Measurements from ENCODE around the gene ZC3H10.

DNA sequence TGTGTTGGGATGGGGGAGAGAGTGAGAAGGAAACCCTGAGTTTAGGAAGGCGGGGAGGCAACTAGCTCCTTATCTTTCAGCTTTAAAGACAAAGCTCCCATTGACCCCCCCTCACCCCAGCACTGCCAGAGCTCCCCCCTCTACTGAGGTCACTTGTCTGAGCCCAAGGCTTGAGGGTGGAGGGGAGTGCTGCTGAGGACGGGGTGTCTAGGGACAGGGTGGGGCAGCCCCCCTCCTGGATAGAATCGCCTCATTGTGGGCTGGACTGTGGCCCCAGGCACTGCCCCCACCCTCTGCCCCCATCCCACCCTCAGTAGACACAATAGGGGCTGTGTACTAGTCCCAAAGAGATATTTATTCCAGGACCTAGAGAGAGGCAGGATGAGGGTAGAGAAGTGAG is 35.1 kb upstream of the ZC3H10 start:
- TF ChIP-seq, protein P1, sequence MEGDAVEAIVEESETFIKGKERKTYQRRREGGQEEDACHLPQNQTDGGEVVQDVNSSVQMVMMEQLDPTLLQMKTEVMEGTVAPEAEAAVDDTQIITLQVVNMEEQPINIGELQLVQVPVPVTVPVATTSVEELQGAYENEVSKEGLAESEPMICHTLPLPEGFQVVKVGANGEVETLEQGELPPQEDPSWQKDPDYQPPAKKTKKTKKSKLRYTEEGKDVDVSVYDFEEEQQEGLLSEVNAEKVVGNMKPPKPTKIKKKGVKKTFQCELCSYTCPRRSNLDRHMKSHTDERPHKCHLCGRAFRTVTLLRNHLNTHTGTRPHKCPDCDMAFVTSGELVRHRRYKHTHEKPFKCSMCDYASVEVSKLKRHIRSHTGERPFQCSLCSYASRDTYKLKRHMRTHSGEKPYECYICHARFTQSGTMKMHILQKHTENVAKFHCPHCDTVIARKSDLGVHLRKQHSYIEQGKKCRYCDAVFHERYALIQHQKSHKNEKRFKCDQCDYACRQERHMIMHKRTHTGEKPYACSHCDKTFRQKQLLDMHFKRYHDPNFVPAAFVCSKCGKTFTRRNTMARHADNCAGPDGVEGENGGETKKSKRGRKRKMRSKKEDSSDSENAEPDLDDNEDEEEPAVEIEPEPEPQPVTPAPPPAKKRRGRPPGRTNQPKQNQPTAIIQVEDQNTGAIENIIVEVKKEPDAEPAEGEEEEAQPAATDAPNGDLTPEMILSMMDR (IDR thresholded peaks at IDR 0.05), result no peak
- TF ChIP-seq POLR2A (IDR thresholded peaks at IDR 0.05), result no peak

All from adrenal gland (tissue), 5 donors.